ENCODE data around the gene PRDM2.

DNA sequence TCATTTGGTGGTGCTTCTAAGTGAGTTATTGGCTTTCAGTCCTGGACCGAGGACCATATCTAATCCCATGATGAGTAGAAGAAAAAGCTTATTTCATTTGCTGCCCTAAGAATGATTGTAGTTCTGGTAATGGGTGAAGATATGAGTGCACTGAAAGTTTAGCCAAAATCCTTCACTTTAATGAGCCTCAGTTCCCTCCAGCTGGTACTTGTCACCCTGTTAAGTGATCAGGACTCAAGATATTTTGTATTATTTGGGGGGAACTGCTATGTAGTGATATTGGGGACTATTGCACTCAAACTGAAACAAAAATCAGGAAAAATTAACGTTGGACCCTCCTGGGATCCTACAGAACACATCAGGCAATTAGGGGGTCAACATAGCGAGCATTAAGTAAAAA is 165.9 kb downstream of the PRDM2 start:
- TF ChIP-seq, protein P1, sequence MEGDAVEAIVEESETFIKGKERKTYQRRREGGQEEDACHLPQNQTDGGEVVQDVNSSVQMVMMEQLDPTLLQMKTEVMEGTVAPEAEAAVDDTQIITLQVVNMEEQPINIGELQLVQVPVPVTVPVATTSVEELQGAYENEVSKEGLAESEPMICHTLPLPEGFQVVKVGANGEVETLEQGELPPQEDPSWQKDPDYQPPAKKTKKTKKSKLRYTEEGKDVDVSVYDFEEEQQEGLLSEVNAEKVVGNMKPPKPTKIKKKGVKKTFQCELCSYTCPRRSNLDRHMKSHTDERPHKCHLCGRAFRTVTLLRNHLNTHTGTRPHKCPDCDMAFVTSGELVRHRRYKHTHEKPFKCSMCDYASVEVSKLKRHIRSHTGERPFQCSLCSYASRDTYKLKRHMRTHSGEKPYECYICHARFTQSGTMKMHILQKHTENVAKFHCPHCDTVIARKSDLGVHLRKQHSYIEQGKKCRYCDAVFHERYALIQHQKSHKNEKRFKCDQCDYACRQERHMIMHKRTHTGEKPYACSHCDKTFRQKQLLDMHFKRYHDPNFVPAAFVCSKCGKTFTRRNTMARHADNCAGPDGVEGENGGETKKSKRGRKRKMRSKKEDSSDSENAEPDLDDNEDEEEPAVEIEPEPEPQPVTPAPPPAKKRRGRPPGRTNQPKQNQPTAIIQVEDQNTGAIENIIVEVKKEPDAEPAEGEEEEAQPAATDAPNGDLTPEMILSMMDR (IDR thresholded peaks at IDR 0.05), result no peak
- no peak for TF ChIP-seq POLR2A (IDR thresholded peaks at IDR 0.05)

All from Peyer's patch (tissue), 4 donors.